EL (cell line): ENCODE data around the gene MPHOSPH8.

ENCODE experiments used
- DNase-seq: peaks from one replicate; pipeline ENCODE4 v3.0.0-alpha.2; 2016

MPHOSPH8 gene

GRCh38 chr13:19633479-19634255, at the start of gene MPHOSPH8:
TSS of gene MPHOSPH8 (plus strand) at chr13:19633659. CDS start at chr13:19633749, 90 bp downstream.
- DNase-seq = peak; percentile 94

DNA sequence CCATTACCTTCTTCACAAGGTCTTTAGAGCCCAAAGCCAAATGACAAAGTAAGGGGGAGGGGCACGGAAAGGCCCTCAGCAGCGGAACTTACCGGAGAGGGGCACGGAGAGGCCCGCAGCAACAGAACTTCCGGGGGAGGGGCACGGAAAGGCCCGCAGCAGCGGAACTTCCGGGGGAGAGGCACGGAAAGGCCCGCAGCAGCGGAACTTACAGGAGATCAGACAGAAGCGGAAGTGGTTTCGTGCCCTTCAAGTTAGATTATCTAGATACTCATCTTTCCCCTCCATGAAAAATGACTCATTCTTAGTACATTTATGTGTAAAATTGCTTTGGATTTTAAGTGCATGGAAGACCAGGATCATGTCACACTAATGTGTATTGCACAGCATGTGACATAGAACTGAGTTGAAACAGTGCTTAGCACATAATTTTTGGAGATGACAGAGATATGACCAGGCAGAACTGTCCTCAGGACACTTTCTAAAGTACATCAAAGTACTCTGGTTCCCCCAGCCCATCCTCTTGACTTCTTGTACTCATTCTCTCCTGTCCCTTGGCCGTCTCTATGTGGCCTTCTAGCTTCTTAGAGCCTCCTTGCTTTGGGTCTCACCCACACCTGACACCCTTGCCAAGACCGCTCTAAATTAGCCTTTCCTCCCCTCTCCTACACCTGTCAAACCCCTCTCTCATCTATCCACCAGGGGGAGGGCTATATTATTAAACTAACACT, 46.4 kb upstream of the MPHOSPH8 start:
- peak; percentile 89 for DNase-seq

DNA sequence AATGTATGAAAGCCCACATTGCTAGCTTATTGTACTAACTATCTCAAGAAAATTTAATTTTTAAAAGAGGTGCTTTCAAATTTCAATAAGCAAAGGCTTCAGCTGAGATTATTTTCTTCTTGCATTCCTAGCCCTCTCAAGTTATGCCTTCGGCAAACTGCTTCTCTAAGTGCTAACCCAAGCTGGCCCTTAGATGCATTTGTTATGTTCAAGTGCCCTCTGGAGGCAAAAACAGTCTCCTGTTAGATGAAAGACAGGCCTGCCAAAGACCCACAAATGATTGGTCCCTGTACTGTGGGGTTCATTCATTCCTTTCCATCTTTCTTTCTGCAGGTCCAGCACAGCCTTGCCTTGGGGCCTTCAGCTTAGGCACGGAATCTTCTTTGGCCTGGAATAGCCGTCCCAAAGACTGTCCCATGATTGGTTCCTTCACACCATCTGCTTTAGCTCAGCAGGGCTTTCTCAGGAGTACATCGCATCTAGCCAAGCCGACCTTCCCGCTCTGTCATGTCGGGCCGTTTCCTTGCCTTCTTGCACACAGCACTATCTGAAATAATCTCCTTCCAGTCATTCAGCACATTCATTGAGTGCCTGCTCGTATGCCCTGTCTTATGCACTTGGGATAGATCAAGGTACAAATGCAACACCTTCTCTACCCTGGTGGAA, 45.7 kb upstream of the MPHOSPH8 start:
- peak; percentile 70 for DNase-seq

DNA sequence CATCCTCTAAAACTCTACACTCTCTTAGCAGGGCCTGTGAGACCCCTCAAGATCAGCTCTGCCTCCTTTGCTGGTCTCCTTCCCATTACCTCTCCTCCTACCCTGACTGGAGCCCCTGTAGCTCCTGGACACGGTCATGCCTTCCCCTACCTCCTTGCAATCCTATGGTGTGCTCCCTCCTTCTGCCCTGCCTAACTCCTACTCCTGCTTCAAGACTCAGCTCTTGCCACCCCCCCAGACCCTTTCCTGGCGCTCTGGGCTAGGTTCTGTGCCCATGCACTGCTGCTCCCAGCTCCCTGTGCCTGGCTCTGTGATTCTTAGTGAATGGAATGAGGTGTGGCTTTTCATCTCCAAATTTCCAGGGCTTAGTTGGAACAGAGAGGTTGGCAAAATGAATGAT, 44.1 kb upstream of the MPHOSPH8 start:
- no peak for DNase-seq

DNA sequence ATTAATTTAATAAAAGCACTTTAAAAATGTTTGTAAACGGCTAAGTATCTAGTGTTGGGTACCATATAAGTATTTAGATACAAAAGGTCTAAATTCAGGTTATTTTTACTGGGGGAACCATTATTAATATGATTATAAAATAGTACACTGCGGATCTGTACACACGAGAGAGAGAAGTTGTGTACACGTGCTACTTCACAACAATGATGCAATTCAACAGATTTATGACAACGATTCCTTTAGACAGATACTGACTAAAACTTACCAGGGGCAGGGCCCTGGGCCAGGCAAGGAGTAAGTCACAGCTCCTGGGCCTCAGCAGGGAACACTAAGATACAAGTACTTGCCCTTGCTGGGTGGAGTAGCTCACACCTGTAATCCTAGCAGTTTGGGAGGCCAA, 43.0 kb upstream of the MPHOSPH8 start:
- DNase-seq = no peak

GRCh38 chr13:19591864-19592263, 41.6 kb upstream of the MPHOSPH8 start:
- no peak for DNase-seq

- DNase-seq = no peak
Measured at GRCh38 chr13:19592657-19593180, 40.7 kb upstream of the MPHOSPH8 start.

DNA sequence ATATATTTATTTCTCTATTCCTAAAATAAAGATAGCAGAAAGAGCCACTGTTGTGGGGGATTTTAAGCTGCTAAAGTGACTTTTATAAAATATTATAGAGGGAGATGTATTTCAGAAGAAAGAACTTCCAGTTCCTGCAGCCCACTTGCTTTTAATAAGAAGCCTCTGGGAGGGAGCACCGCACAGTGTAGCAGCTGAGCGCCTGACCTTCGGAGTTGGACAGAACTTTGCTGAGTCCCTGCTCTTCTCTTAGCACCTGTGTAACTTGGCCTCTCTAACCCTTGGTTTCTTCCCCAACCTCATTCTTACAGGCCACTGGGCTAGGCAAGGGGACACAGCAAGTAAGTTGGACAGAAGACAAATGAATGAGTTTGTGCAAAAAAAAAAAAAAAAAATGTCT, 37.4 kb upstream of the MPHOSPH8 start:
- no peak for DNase-seq

DNA sequence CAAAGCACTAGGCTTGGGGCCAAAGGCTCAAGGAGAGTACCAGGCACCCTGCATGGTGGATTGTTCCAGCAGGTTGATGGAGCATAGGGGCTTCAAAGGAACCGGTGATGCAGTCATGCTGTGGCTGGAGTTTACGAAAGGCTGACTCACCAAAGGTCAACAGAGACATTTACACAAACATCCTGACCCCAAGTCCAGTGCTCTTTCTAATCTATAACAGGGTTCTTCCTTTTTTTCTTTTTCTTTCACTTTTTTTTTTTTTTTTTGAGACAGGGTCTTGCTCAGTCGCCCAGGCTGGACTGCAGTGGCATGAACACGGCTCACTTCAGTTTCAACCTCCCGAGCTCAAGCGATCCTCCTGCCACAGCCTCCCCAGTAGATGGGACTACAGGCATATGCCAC, 36.5 kb upstream of the MPHOSPH8 start:
- peak; percentile 78 for DNase-seq

GRCh38 chr13:19597523-19597922, 35.9 kb upstream of the MPHOSPH8 start:
- DNase-seq = peak; percentile 89

- peak; percentile 51 for DNase-seq
Measured at GRCh38 chr13:19601749-19602725, 31.4 kb upstream of the MPHOSPH8 start.

- no peak for DNase-seq
Measured at GRCh38 chr13:19604306-19604705, 29.2 kb upstream of the MPHOSPH8 start.

- DNase-seq = peak; percentile 50
Measured at GRCh38 chr13:19605161-19605955, 28.1 kb upstream of the MPHOSPH8 start.

- peak; percentile 32 for DNase-seq
Measured at GRCh38 chr13:19606152-19606551, 27.3 kb upstream of the MPHOSPH8 start.

DNA sequence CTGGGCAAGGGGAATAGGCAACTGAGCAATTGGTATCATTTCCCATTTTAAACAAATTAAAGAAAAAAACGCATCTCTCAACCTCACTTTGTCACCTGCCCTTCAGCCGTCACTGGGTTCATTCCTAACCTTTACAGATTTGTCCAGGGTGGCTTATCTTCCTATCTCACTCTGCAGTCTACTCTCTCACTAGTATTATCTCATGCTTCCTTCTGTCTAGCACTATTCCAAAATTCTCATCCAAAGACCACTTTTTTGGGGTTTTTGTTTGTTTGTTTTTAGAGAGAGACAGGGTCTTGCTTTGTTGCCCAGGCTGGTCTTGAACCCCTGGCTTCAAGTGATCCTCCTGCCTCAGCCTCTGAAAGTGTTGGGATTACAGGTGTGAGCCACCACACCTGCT, 26.7 kb upstream of the MPHOSPH8 start:
- DNase-seq = no peak

- no peak for DNase-seq
Measured at GRCh38 chr13:19607523-19608078, 25.9 kb upstream of the MPHOSPH8 start.

GRCh38 chr13:19618977-19619376, 14.5 kb upstream of the MPHOSPH8 start:
- peak; percentile 32 for DNase-seq

GRCh38 chr13:19622193-19622592, 11.3 kb upstream of the MPHOSPH8 start:
- no peak for DNase-seq

- DNase-seq = no peak
Measured at GRCh38 chr13:19624265-19624664, 9.2 kb upstream of the MPHOSPH8 start.

DNA sequence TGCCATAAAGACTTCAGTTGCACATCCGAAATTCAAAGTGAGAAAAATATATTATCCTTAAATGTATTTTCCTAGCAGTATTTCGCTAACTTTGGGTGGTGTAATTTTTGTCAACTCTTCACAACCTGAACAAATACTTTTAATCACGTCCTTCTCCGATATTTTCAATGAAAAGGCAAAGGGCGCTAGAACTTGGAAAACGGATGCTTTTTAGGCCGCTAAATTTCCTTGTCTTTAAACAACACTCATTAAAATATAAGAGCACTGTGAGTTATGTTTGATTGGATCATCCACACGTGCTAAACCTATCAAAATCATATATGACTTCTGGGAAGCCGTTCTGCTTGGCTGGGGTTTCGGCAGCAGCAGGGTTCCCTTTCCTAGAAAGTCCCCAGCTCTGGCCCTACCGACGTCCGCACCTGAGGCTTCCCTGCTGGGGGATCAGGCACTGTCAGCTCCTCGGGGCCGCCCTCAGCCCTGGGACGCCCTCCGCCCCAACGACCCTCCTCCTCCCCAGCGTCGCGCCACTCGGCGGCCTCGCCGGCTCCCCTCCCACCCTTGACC, 462 bp upstream of the MPHOSPH8 start:
- no peak for DNase-seq
